Measurements from ENCODE around the gene SOX13.
"Not testable (repeated sequence)": the region's sequence is repeated elsewhere in the genome, so short reads cannot be mapped to it uniquely, and the experiment has no call there.

Gene SOX13

DNA sequence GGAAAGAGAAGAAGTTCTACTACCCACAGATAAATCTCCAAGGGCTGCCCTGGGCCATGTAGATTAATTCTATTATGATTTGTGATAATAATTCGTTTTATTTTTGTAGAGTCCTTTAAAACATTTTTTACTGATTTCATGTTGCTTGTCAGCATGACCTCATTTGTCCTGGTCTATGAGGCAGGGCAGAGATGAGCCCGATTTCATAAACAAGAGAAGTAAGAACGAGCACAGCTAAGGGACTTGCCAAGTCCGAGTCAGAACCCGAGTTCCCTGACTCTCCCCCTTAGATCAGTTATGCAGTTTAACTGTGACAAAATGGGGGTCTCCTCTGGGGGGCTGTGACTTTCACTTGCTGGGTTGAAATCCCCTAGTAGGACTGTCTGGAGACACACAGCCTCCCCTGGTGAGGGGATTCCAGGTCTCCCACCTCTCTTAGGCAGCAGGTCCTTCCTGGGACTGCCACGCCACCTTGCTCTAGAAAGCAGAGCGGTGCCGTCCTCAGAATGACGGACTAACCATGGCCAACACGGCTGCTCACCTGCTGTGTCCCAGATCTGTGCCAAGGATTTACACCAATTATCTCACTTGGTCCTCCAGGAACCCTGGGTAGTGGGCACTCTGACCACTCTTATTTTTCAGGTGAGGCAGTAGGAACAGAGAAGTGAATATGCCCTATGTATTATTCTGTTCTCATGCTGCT is 31.0 kb upstream of the SOX13 start:
- Histone ChIP-seq H3K27me3 (ENCODE audit: control insufficient read depth, insufficient read depth, low read length) (no peaks in the 10 kb centered on the region), H3K9me3 (ENCODE audit: control insufficient read depth, insufficient read depth, low read length) (no peaks in the 10 kb centered on the region), H3K9ac (ENCODE audit: low read depth, low read length) (no peak overlapping the region), H3K27ac (ENCODE audit: low read depth, low read length) (no peak overlapping the region), H3K36me3 (ENCODE audit: control insufficient read depth, insufficient read depth, low read length) (no peaks in the 10 kb centered on the region), H3K4me3 (ENCODE audit: low read depth, low read length) (no peak overlapping the region), H3K4me1 (ENCODE audit: control insufficient read depth, insufficient read depth, low read length) (0 out of 2 replicates have a peak, but pooled peaks cover 3% of the 10 kb centered on the region)

DNA sequence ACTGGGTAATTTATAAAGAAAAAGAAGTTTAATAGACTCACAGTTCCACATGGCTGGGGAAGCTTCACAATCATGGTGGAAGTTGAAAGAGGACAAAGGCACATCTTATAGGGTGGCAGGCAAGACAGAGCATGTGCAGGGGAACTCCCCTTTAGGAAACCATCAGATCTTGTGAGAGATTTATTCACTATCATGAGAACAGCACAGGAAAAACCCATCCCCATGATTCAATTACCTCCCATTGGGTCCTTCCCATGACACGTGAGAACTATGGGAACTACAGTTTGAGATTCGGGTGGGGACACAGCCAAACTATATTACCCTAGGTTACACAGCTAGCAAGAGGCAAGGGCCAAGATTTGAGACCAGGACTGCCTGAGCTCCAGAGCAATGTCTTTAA is 30.4 kb upstream of the SOX13 start:
- Histone ChIP-seq H3K27me3 (ENCODE audit: control insufficient read depth, insufficient read depth, low read length) (no peaks in the 10 kb centered on the region), H3K9me3 (ENCODE audit: control insufficient read depth, insufficient read depth, low read length) (no peaks in the 10 kb centered on the region), H3K4me1 (ENCODE audit: control insufficient read depth, insufficient read depth, low read length) (0 out of 2 replicates have a peak, but pooled peaks cover under 1% of the 10 kb centered on the region), H3K36me3 (ENCODE audit: control insufficient read depth, insufficient read depth, low read length) (no peaks in the 10 kb centered on the region), H3K4me3 (ENCODE audit: low read depth, low read length) (no peak overlapping the region), H3K27ac (ENCODE audit: low read depth, low read length) (no peak overlapping the region), H3K9ac (ENCODE audit: low read depth, low read length) (no peak overlapping the region)

DNA sequence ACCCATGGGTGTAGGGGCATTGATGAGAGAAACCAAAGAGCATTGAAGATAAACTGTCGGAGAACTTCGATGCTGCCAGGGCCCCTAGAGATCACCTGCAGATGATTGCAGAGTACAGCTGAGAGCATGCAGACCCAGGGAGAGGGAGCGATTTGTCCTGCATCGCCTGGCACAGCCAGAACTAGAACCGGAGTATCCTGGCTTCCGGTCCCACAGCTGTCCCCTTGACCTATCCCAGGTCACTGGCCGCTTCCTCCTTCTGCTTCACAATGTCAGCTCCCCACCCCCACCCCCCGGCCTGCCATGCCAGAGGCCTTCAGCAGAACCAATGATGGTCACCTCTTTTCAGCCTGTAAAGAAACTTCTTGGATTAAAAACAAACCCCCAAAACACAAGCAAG is 29.2 kb upstream of the SOX13 start:
- no peak overlapping the region for H3K4me3 ChIP-seq (ENCODE audit: low read depth, low read length)
- no peak overlapping the region for H3K9ac ChIP-seq (ENCODE audit: low read depth, low read length)

DNA sequence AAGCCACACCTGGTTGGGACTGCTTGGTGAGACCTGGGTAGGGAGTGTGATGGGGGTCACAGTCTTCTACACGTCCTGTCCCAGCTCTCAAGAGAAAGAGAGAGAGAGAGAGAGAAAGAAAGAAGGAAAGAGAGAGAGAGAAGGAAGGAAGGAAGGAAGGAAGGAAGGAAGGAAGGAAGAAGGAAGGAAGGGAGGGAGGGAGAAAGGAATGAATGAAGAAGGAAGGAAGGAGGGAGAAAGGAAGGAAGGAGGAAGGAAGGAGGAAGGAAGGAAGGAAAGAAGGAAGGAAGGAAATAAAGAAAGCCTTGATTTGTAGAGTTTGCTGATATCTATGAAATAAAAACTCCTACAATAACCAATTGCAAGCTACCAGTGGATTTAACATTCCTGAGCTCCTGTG is 28.5 kb upstream of the SOX13 start:
- Histone ChIP-seq H3K4me3 (ENCODE audit: low read depth, low read length) (no peak overlapping the region), H3K9me3 (ENCODE audit: control insufficient read depth, insufficient read depth, low read length) (no peaks in the 10 kb centered on the region), H3K27me3 (ENCODE audit: control insufficient read depth, insufficient read depth, low read length) (no peaks in the 10 kb centered on the region), H3K27ac (ENCODE audit: low read depth, low read length) (no peak overlapping the region), H3K9ac (ENCODE audit: low read depth, low read length) (no peak overlapping the region), H3K4me1 (ENCODE audit: control insufficient read depth, insufficient read depth, low read length) (no peaks in the 10 kb centered on the region), H3K36me3 (ENCODE audit: control insufficient read depth, insufficient read depth, low read length) (no peaks in the 10 kb centered on the region)

More for the DNA sequence above, 29.2 kb upstream of the SOX13 start:
- Histone ChIP-seq H3K9me3 (ENCODE audit: control insufficient read depth, insufficient read depth, low read length) (no peaks in the 10 kb centered on the region), H3K27me3 (ENCODE audit: control insufficient read depth, insufficient read depth, low read length) (no peaks in the 10 kb centered on the region), H3K4me1 (ENCODE audit: control insufficient read depth, insufficient read depth, low read length) (no peaks in the 10 kb centered on the region), H3K27ac (ENCODE audit: low read depth, low read length) (no peak overlapping the region), H3K36me3 (ENCODE audit: control insufficient read depth, insufficient read depth, low read length) (no peaks in the 10 kb centered on the region)

DNA sequence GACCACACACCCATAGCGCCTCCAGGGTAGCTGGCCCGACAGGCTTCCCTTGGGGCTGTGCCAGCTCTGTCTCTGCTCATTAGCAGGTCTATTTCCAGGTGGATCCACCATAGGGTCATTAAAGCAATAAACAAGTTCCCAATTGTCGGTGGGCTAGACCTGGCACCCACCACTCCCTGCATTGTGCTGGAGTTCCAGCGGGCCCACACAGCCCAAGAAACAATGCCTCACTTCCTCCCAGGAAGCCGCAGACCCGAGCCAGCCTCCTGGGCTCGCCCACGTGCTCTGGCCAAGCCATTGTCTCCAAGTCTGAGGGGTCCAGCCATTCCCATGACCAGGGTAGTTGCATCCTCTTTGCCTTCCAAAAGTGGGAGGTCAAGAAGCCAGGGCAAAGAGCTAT is 27.5 kb upstream of the SOX13 start:
- H3K4me1 ChIP-seq (ENCODE audit: control insufficient read depth, insufficient read depth, low read length): no peaks in the 10 kb centered on the region
- H3K4me3 ChIP-seq (ENCODE audit: low read depth, low read length): no peak overlapping the region
- no peaks in the 10 kb centered on the region for H3K27me3 ChIP-seq (ENCODE audit: control insufficient read depth, insufficient read depth, low read length)
- no peak overlapping the region for H3K9ac ChIP-seq (ENCODE audit: low read depth, low read length)
- H3K27ac ChIP-seq (ENCODE audit: low read depth, low read length): no peak overlapping the region
- H3K36me3 ChIP-seq (ENCODE audit: control insufficient read depth, insufficient read depth, low read length): no peaks in the 10 kb centered on the region
- no peaks in the 10 kb centered on the region; the same call in 1 of the 2 replicates for H3K9me3 ChIP-seq (ENCODE audit: control insufficient read depth, insufficient read depth, low read length)

DNA sequence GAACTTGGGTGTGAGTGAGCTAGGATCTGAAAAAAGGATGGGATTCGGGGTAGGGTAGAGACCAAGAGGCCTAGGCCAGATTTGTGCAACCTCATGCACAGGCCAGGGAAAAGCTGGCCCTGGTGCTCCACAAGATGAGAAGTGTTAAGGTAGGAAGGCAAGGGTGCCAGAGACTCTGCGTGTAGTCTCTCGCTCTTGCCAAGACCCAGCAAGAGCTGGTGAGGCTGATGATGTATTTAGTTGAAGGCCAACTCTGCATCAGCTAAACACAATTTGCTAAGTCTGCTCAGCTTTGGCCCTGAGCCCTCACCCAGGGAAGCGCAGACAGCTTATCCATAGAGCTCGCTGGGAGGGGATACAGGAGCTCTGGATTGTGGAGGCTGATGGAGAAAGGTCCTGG is 26.6 kb upstream of the SOX13 start:
- Histone ChIP-seq H3K9me3 (ENCODE audit: control insufficient read depth, insufficient read depth, low read length) (no peaks in the 10 kb centered on the region; the same call in 1 of the 2 replicates), H3K36me3 (ENCODE audit: control insufficient read depth, insufficient read depth, low read length) (no peaks in the 10 kb centered on the region), H3K4me1 (ENCODE audit: control insufficient read depth, insufficient read depth, low read length) (no peaks in the 10 kb centered on the region), H3K4me3 (ENCODE audit: low read depth, low read length) (no peak overlapping the region), H3K9ac (ENCODE audit: low read depth, low read length) (no peak overlapping the region), H3K27ac (ENCODE audit: low read depth, low read length) (no peak overlapping the region), H3K27me3 (ENCODE audit: control insufficient read depth, insufficient read depth, low read length) (no peaks in the 10 kb centered on the region)

DNA sequence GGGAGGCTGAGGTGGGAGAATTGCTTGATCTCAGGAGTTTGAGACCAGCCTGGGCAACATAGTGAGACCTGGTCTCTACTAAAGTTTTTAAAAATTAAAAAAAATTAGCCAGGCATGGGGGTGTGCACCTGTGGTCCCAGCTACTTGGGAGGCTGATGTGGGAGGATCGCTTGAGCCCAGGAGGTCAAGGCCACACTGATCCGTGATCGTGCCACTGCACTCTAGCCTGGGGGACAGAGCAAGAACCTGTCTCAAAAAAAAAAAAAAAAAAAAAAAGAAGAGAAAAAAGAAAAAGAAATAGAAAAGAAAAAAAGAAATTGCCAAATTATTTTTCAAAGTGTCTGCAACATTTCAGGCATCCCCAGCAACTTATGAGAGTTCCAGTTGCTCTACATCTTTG is 24.1 kb upstream of the SOX13 start:
- not testable (repeated sequence) for H3K27me3 ChIP-seq (ENCODE audit: control insufficient read depth, insufficient read depth, low read length); H3K9me3 ChIP-seq (ENCODE audit: control insufficient read depth, insufficient read depth, low read length); H3K36me3 ChIP-seq (ENCODE audit: control insufficient read depth, insufficient read depth, low read length); H3K9ac ChIP-seq (ENCODE audit: low read depth, low read length); H3K4me1 ChIP-seq (ENCODE audit: control insufficient read depth, insufficient read depth, low read length); H3K27ac ChIP-seq (ENCODE audit: low read depth, low read length); H3K4me3 ChIP-seq (ENCODE audit: low read depth, low read length)

DNA sequence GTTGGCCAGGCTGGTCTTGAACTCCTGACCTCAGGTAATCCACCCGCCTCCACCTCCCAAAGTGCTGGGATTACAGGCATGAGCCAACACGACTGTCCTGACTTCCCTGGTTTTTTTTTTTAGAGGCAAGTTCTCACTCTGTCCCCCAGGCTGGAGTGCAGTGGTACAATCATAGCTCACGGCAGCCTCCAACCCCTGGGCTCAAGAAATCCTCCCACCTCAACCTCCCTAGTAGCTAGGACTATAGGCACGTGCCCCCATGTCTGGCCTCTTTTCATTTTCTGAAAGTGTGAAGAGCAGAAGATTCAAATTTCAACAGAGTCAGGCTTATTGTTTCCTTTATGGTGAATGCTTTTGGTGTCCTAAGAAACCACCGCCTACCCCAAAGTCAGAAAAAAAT is 21.7 kb upstream of the SOX13 start:
- Histone ChIP-seq H3K4me1 (ENCODE audit: control insufficient read depth, insufficient read depth, low read length) (no peaks in the 10 kb centered on the region), H3K9ac (ENCODE audit: low read depth, low read length) (no peak overlapping the region)

DNA sequence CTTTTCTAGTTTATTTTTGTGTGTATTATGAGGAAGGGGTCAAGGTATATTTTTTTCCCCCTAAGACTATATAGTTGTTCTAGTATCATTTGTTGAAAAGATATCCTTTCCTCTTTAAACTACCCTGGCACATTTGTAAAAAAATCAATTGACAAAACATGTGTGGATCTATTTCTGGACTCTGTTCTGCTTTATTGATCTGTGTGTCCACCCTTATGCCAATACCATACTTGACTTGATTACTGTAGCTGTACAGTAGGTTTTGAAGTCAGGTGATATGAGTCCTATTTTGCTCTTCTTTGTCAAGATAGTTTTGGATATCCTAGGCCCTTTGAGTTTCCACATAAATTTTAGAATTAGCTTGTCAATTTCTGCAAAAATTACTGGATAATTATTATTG is 21.2 kb upstream of the SOX13 start:
- H3K9me3 ChIP-seq (ENCODE audit: control insufficient read depth, insufficient read depth, low read length): no peaks in the 10 kb centered on the region; the same call in 1 of the 2 replicates
- no peaks in the 10 kb centered on the region for H3K27me3 ChIP-seq (ENCODE audit: control insufficient read depth, insufficient read depth, low read length)
- no peaks in the 10 kb centered on the region for H3K36me3 ChIP-seq (ENCODE audit: control insufficient read depth, insufficient read depth, low read length)
- no peaks in the 10 kb centered on the region for H3K4me1 ChIP-seq (ENCODE audit: control insufficient read depth, insufficient read depth, low read length)
- no peak overlapping the region for H3K27ac ChIP-seq (ENCODE audit: low read depth, low read length)
- no peak overlapping the region for H3K4me3 ChIP-seq (ENCODE audit: low read depth, low read length)
- H3K9ac ChIP-seq (ENCODE audit: low read depth, low read length): no peak overlapping the region

More for the DNA sequence above, 21.7 kb upstream of the SOX13 start:
- Histone ChIP-seq H3K4me3 (ENCODE audit: low read depth, low read length) (no peak overlapping the region), H3K27me3 (ENCODE audit: control insufficient read depth, insufficient read depth, low read length) (no peaks in the 10 kb centered on the region), H3K9me3 (ENCODE audit: control insufficient read depth, insufficient read depth, low read length) (no peaks in the 10 kb centered on the region; the same call in 1 of the 2 replicates), H3K36me3 (ENCODE audit: control insufficient read depth, insufficient read depth, low read length) (no peaks in the 10 kb centered on the region), H3K27ac (ENCODE audit: low read depth, low read length) (no peak overlapping the region)

DNA sequence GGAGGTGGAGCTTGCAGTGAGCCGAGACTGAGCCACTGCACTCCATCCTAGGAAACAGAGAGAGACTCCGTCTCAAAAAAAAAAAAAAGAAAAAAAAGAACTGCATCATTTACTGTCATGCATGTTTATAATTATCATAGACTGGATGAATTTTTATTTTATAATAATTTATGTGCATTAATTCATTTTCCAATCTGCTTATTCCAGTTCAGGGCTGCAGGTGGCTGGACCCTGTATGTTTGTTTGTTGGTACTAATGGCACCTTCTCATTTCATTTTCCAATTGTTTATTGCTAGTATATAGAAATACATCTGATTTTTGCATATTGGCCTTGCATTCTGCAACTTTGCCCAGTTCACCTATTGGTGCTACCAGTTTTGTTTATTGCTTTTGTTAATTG is 19.0 kb upstream of the SOX13 start:
- Histone ChIP-seq H3K27ac (ENCODE audit: low read depth, low read length) (no peak overlapping the region), H3K9ac (ENCODE audit: low read depth, low read length) (no peak overlapping the region), H3K27me3 (ENCODE audit: control insufficient read depth, insufficient read depth, low read length) (no peaks in the 10 kb centered on the region), H3K4me1 (ENCODE audit: control insufficient read depth, insufficient read depth, low read length) (no peaks in the 10 kb centered on the region), H3K4me3 (ENCODE audit: low read depth, low read length) (no peak overlapping the region), H3K36me3 (ENCODE audit: control insufficient read depth, insufficient read depth, low read length) (no peaks in the 10 kb centered on the region), H3K9me3 (ENCODE audit: control insufficient read depth, insufficient read depth, low read length) (no peaks in the 10 kb centered on the region; the same call in 1 of the 2 replicates)

DNA sequence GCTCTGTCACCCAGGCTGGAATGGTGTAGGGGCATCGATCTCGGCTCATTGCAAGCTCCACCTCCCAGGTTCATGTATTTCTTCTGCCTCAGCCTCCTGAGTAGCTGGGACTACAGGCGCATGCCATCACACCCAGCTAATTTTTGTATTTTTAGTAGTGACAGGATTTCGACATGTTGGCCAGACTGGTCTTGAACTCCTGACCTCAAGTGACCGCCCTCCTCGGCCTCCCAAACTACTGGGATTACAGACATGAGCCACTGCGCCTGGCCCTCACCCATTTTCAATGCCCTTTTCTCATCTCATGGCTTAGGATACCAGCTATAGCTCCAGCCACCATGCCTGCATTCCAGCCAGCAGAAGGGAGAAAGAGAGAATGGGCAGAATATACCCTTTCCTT is 12.9 kb upstream of the SOX13 start:
- H3K4me1 ChIP-seq (ENCODE audit: control insufficient read depth, insufficient read depth, low read length): peaks cover 3% of the 10 kb centered on the region
- no peak overlapping the region for H3K4me3 ChIP-seq (ENCODE audit: low read depth, low read length)
- no peaks in the 10 kb centered on the region for H3K9me3 ChIP-seq (ENCODE audit: control insufficient read depth, insufficient read depth, low read length)
- no peak overlapping the region for H3K27ac ChIP-seq (ENCODE audit: low read depth, low read length)
- no peaks in the 10 kb centered on the region for H3K27me3 ChIP-seq (ENCODE audit: control insufficient read depth, insufficient read depth, low read length)
- H3K9ac ChIP-seq (ENCODE audit: low read depth, low read length): no peak overlapping the region
- no peaks in the 10 kb centered on the region for H3K36me3 ChIP-seq (ENCODE audit: control insufficient read depth, insufficient read depth, low read length)
